Retinal pigment epithelial cell (primary cell): ENCODE measurements around the gene ARMH3.

ENCODE experiments used
- DNase-seq: peaks from one replicate; pipeline ENCODE4 v3.0.0-alpha.2; 2010; ENCODE audit warnings: low read depth
- H3K4me3 ChIP-seq: 2 replicates; pipeline ENCODE4 v1.5.1; 2011; ENCODE audit warnings: mild to moderate bottlenecking, low read length, control low read depth, moderate library complexity
- CTCF ChIP-seq: conservative IDR thresholded peaks from 2 replicates; pipeline ENCODE4 v1.5.1; 2011; ENCODE audit warnings: low read depth, low read length, control low read depth, inconsistent platforms

The ARMH3 gene

GRCh38 chr10:101832325-101832771 lies 223.6 kb downstream of the ARMH3 start:
- no peak for TF ChIP-seq CTCF
- no peak for DNase-seq
- H3K4me3 ChIP-seq, result no peak overlapping the region

- DNase-seq, result no peak
- peak overlapping the region; percentile 60 for H3K4me3 ChIP-seq
- TF ChIP-seq CTCF, result no peak
These were observed 224.7 kb downstream of the ARMH3 start for GRCh38 chr10:101831169-101831811.

GRCh38 chr10:101830322-101831168 lies 225.4 kb downstream of the ARMH3 start:
- no peak for TF ChIP-seq CTCF
- H3K4me3 ChIP-seq, result peak overlapping the region; percentile 60
- DNase-seq, result peak; percentile 54

DNA sequence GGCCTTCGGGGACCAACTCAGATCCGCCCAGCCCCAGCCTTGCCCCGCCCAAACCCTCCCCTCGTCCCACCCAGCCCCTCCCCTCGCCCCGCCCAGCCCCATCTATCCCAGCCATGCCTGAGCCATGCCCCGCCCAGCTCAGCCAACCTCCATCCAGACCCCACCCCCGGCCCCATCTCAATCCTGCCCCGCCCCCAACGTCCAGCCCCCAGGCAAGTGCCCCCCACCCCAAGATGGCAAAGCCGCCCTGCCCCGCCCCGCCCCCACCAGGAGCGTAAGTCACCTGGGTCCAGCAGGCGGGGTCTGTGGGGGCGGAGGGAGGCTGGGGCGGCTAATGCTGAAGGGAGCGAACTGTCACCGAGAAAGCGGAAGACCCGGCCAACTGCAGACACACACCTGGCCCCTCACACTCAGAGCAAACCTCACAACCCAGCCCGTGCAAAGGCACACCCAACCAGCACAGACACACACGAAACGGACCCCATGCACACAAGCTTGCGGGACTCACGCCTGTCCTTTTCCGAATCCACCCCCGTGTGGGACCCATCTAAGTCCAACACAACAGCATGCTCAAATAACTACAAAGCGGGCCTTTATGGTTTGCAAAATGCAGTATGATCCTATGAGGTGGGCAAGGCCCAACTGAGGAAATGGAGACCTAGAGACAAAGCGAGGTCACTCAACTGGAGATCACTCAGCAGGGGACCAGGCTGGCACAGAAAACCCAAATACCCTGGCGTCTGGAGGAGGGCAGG lies 226.2 kb downstream of the ARMH3 start:
- peak overlapping the region; percentile 60 for H3K4me3 ChIP-seq
- DNase-seq, result no peak
- no peak for TF ChIP-seq CTCF

- no peak for TF ChIP-seq CTCF
- H3K4me3 ChIP-seq, result peak overlapping the region; percentile 42
- DNase-seq, result no peak
These were observed 227.0 kb downstream of the ARMH3 start for GRCh38 chr10:101828766-101829551.

GRCh38 chr10:101827919-101828600 lies 227.9 kb downstream of the ARMH3 start:
- DNase-seq, result no peak
- no peak overlapping the region for H3K4me3 ChIP-seq
- TF ChIP-seq CTCF, result no peak
